ENCODE results near the gene EXOSC2.

- TF ChIP-seq, protein P1, sequence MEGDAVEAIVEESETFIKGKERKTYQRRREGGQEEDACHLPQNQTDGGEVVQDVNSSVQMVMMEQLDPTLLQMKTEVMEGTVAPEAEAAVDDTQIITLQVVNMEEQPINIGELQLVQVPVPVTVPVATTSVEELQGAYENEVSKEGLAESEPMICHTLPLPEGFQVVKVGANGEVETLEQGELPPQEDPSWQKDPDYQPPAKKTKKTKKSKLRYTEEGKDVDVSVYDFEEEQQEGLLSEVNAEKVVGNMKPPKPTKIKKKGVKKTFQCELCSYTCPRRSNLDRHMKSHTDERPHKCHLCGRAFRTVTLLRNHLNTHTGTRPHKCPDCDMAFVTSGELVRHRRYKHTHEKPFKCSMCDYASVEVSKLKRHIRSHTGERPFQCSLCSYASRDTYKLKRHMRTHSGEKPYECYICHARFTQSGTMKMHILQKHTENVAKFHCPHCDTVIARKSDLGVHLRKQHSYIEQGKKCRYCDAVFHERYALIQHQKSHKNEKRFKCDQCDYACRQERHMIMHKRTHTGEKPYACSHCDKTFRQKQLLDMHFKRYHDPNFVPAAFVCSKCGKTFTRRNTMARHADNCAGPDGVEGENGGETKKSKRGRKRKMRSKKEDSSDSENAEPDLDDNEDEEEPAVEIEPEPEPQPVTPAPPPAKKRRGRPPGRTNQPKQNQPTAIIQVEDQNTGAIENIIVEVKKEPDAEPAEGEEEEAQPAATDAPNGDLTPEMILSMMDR (IDR thresholded peaks at IDR 0.05; ENCODE audit: low read depth, low read length): peak; percentile 26; the same call in 1 of the 2 replicates
- TF ChIP-seq EZH2phosphoT487 (IDR thresholded peaks at IDR 0.05; ENCODE audit: low read depth): no peak
Observed at GRCh38 chr9:130662099-130662969, 31.2 kb upstream of the EXOSC2 start.
